T-helper 1 cell treated with Interleukin-12 subunit alpha and Interleukin-12 subunit beta and Interleukin-4 antibody, amounts not matched to agents 30 μg/mL and 1 μg/mL, for 36 hours (primary cell): Measurements from ENCODE around the gene DAAM2.

Experiments
- H3K27ac Mint-ChIP-seq: one replicate; pipeline ENCODE4 v1.8.0; 2021; ENCODE audit warnings: mild to moderate bottlenecking, mixed read lengths
- H3K27me3 Mint-ChIP-seq: one replicate; pipeline ENCODE4 v1.8.0; 2021; ENCODE audit warnings: low read depth, mixed read lengths
- H3K36me3 Mint-ChIP-seq: one replicate; pipeline ENCODE4 v1.8.0; 2021; ENCODE audit warnings: low read depth, mixed read lengths
- H3K4me1 Mint-ChIP-seq: one replicate; pipeline ENCODE4 v1.8.0; 2021; ENCODE audit warnings: low read depth, mixed read lengths
- H3K4me3 Mint-ChIP-seq: one replicate; pipeline ENCODE4 v1.8.0; 2021; ENCODE audit warnings: mild to moderate bottlenecking, moderate library complexity, mixed read lengths
- H3K9me3 Mint-ChIP-seq: one replicate; pipeline ENCODE4 v1.8.0; 2021; ENCODE audit warnings: mixed read lengths

Gene DAAM2

DNA sequence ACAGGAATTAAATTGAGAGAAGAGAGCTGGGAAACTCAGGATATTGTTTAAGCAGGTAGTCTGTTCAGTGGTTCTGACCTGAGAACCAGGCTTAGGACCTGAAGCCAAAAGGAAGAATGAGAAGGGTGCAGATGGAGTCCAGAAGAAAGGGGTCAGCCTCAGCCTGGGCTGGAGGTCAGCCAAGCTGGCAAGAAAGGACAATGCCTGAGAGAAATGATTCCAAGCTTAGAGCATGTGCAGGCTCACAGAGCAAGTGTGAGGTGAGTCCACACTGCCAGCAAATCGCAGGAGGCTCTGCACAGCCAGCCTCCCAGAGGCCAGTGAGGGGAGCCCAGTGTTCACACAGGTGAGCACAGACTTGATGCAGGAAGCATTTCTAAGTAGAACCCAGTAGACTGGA lies 47.3 kb downstream of the DAAM2 start:
- H3K27me3 Mint-ChIP-seq: peaks cover 3% of the 10 kb centered on the region
- H3K36me3 Mint-ChIP-seq: no peaks in the 10 kb centered on the region
- H3K4me1 Mint-ChIP-seq: no peaks in the 10 kb centered on the region
- no peaks in the 10 kb centered on the region for H3K9me3 Mint-ChIP-seq
- no peak overlapping the region for H3K27ac Mint-ChIP-seq
- H3K4me3 Mint-ChIP-seq: no peak overlapping the region

DNA sequence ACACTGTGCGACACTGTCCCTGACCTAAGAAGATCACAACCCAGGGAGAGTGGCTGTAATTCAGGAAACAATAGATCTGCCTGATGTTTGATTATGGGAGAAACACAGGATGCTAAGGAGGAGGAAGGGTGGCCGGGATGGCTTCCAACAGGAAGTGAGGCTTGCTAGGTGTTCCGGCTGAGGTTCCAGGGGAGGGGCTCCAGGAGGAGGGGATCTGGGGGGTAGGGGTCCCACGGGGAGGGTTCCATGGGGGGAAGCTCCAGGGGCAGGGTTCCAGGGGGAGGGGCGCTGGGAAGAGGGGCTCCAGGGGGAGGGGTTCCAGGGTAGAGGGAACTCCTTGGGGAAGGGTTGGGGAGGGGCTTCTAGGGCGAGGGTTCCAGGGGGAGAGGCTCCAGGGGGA lies 48.6 kb downstream of the DAAM2 start:
- H3K9me3 Mint-ChIP-seq: no peaks in the 10 kb centered on the region
- no peak overlapping the region for H3K4me3 Mint-ChIP-seq
- no peaks in the 10 kb centered on the region for H3K4me1 Mint-ChIP-seq
- no peak overlapping the region for H3K27ac Mint-ChIP-seq
- H3K27me3 Mint-ChIP-seq: peaks cover 3% of the 10 kb centered on the region
- H3K36me3 Mint-ChIP-seq: no peaks in the 10 kb centered on the region

DNA sequence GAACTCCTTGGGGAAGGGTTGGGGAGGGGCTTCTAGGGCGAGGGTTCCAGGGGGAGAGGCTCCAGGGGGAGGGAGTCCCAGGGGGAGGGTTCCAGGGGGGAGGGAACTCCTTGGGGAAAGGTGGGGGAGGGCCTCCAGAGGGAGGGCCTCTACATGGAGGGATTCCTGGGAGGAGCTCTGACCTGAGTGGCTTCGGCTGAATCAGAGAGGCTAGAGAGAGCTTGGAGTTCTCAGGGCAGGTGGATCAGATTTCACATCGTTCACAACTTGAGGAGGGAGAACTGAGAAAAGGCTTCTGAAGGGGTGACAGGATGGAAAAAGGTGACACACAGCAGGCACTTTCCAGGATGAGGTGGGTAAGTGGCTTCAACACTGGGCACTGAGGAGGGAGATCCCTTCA lies 49.1 kb downstream of the DAAM2 start:
- no peak overlapping the region for H3K4me3 Mint-ChIP-seq
- H3K4me1 Mint-ChIP-seq: no peaks in the 10 kb centered on the region
- H3K9me3 Mint-ChIP-seq: no peaks in the 10 kb centered on the region
- peaks cover 3% of the 10 kb centered on the region for H3K27me3 Mint-ChIP-seq
- no peak overlapping the region for H3K27ac Mint-ChIP-seq
- H3K36me3 Mint-ChIP-seq: no peaks in the 10 kb centered on the region

DNA sequence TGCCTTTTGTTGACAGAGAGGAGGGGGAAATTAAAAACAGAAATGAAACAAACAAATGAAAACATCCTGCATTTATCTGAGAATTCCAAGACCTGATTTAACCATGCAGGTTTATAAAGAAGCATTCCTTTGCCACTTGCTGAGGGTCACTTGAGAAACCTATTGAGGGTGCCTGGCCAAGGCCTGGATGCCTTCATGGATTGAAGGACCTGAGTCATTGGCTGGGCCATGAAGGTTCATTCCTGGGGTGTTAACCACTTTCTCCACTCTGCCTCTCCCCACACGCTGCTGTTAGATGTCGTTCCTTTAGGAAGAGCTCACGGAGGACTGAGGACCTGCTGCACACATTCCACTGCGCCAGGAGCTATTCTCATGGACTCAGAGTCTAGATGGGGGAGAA lies 49.7 kb downstream of the DAAM2 start:
- Mint-ChIP-seq H3K27me3 (peaks cover 3% of the 10 kb centered on the region), H3K4me3 (no peak overlapping the region), H3K36me3 (no peaks in the 10 kb centered on the region), H3K4me1 (no peaks in the 10 kb centered on the region), H3K27ac (no peak overlapping the region), H3K9me3 (no peaks in the 10 kb centered on the region)

DNA sequence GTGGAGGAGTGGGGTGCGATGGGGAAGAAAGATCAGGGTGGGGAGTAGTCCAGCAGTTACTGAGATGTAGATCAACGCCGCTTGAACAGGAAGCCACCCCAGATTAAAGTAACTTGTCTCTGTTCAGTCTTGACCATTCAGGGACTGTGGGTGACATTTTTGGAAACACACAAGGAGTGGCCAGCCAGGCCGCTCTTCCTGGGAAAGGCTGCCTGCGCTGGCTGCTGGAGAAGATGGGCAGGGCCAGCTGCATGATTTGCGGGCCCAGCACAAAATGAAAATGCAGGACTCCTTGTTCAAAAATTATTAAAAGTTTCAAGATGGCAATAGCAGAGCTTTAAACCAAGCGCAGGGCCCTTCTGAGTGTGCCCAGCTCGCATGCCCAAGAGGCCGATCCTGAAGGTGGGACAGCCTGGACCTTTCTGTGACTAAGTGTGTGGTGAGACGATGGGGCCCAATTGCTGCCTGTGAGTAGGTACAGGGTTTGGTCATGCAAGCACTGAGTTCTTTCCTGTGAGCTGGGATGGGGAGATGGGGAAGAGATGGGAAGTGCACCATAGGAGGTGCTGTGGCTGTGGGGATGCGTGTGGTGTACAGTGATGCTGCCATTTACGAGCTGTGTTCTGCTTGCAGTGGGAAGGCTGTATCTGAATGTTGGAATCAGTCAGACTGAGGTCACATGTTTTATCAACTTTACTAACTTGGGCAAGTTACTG lies 51.3 kb downstream of the DAAM2 start:
- Mint-ChIP-seq H3K27me3 (peaks cover 3% of the 10 kb centered on the region), H3K4me1 (no peaks in the 10 kb centered on the region), H3K4me3 (no peak overlapping the region), H3K27ac (no peak overlapping the region), H3K36me3 (no peaks in the 10 kb centered on the region), H3K9me3 (no peaks in the 10 kb centered on the region)

DNA sequence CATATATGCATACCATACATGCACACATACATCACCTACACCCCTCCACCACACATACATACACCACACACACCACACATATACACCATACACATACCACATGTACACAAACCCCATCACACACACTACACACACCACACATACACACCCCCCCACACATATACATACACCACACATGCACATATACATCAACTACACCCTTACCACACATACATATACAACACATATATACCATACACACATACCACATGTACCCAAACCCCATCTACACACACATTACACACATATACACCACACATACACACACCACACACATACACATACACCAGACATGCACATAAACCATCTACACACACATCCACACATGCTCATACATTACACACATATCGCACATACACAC lies 52.7 kb downstream of the DAAM2 start:
- no peaks in the 10 kb centered on the region for H3K27me3 Mint-ChIP-seq
- H3K36me3 Mint-ChIP-seq: no peaks in the 10 kb centered on the region
- H3K27ac Mint-ChIP-seq: no peak overlapping the region
- no peaks in the 10 kb centered on the region for H3K9me3 Mint-ChIP-seq
- H3K4me3 Mint-ChIP-seq: no peak overlapping the region
- H3K4me1 Mint-ChIP-seq: no peaks in the 10 kb centered on the region

DNA sequence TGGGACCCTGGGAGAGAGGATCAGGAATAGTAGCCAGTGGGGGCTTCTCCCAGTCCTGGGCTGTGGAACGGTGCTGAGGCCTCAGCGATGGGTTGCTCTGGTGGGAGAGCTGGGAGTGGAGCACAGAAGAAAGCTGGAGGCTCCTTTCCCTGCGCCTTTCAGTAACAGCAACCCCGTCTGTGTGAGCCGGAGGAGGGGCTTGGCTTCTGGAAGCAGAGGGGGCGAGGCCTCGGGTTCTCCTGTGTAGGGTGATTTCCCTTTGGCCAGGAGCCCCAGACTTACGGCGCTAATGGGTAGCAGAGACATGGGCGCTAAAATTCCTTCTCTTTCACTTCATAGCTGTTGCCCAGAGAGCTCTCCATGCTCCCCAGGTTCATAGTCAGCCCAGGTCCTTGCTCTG lies 55.0 kb downstream of the DAAM2 start:
- Mint-ChIP-seq H3K36me3 (no peaks in the 10 kb centered on the region), H3K27ac (no peak overlapping the region), H3K27me3 (no peaks in the 10 kb centered on the region), H3K4me3 (no peak overlapping the region), H3K9me3 (no peaks in the 10 kb centered on the region), H3K4me1 (no peaks in the 10 kb centered on the region)

DNA sequence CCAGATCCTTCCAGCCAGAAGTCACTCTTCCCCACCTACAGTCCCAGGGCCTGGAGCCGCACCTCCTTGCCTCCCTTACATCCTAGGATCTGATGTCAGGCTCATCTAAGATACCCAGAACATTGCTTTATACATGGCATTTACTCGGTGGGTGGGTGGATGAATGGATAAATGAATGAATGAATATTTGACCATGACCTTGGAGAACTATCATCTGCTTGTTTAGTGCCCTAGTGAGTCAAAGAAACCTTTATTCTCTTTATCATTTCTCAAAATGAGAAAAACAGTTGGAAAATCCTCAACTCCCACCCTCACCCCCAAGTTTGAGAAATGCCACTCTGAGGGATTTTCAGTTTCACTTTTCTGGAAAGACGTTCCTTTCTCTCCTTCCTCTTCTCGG lies 56.0 kb downstream of the DAAM2 start:
- H3K4me1 Mint-ChIP-seq: no peaks in the 10 kb centered on the region
- H3K27ac Mint-ChIP-seq: no peak overlapping the region
- H3K9me3 Mint-ChIP-seq: no peaks in the 10 kb centered on the region
- H3K27me3 Mint-ChIP-seq: no peaks in the 10 kb centered on the region
- H3K36me3 Mint-ChIP-seq: no peaks in the 10 kb centered on the region
- no peak overlapping the region for H3K4me3 Mint-ChIP-seq

DNA sequence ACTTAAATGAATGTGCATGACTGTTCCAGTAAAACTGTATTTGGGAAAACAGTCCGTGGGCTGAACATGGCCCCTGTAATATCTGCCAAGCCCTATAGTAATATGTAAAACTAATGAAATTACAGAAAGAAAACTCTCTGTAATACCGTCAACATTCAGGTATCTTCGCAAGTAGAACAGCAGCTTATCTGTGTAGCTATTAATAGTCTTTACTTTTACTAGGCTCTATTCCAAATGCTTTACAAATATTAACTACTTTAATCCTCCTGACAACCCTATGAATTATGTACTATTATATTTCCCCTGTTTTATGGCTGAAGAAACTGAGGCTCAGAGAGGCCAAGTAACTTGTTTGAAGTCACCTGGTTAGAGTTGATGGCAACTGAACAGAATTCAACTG lies 57.1 kb downstream of the DAAM2 start:
- Mint-ChIP-seq H3K36me3 (no peaks in the 10 kb centered on the region), H3K9me3 (no peaks in the 10 kb centered on the region), H3K27me3 (no peaks in the 10 kb centered on the region), H3K4me3 (no peak overlapping the region), H3K27ac (no peak overlapping the region), H3K4me1 (no peaks in the 10 kb centered on the region)

DNA sequence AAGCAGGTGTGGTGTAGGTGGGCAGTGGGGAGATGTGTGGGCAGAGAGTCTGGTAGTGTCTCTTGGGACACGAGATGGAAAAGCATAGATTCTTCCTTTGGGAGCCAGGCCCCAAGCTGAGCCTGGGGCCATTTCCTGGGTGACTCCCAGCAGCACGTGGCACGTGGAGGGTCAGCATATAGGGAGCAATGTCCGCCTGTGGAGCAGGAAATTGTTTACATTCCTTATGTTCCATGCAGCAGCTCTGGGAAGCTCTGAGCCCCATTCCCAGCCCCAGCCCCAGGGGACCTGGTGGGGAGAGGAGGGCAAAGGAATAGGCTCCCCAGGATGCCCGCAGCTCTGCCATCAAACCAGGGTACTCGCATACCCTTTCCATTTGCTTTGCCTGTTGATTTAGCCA lies 57.6 kb downstream of the DAAM2 start:
- Mint-ChIP-seq H3K36me3 (no peaks in the 10 kb centered on the region), H3K4me3 (no peak overlapping the region), H3K9me3 (no peaks in the 10 kb centered on the region), H3K27me3 (no peaks in the 10 kb centered on the region), H3K27ac (no peak overlapping the region), H3K4me1 (no peaks in the 10 kb centered on the region)

DNA sequence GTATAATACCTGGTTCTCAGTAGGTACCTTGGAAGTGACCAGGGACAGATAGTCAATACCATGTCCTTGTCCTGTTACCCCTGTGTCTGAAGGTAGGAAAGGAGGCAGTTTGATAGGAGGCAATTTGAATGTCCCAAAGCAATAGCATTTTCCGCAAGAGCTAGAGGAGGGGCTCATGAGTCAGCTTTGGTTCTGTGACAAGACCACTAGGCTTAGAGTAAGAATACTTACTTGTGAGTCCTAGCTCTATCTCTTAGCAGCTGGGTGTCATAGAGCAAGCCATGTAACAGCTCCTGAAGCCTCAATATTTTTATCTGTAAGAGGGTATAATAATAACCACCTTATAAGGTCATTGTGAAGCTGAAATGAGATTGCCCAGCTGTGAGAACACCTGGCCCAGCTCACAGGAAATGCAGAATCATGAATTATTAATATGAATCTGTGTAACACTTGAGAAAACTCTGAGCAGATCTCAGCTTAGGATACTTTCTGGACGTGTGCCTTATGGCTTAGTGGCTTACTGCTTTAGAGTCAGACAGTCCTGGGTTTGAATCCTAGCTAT lies 58.6 kb downstream of the DAAM2 start:
- H3K27me3 Mint-ChIP-seq: no peaks in the 10 kb centered on the region
- H3K4me1 Mint-ChIP-seq: no peaks in the 10 kb centered on the region
- H3K9me3 Mint-ChIP-seq: no peaks in the 10 kb centered on the region
- H3K4me3 Mint-ChIP-seq: no peak overlapping the region
- H3K36me3 Mint-ChIP-seq: no peaks in the 10 kb centered on the region
- H3K27ac Mint-ChIP-seq: no peak overlapping the region

DNA sequence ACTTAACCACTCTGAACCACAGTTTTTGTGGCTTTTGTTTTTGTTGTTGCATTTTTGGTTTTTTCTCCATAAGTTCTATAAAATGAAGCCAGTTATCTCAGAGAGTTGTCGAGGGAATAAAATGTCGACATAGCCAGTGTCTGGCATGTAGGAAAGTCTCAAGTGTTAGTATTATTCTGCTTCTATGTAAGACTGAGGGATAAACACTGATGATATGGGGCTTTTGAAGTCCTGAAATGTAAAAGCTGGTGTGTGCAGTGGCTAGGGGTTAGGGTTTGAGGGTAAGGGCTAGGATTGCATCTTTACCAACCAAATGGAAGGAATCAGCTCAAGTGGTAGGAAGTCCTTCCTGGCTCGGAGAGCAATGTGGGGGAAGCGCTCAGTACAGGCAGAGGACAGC lies 59.2 kb downstream of the DAAM2 start:
- H3K4me1 Mint-ChIP-seq: no peaks in the 10 kb centered on the region
- H3K36me3 Mint-ChIP-seq: no peaks in the 10 kb centered on the region
- no peaks in the 10 kb centered on the region for H3K27me3 Mint-ChIP-seq
- H3K9me3 Mint-ChIP-seq: no peaks in the 10 kb centered on the region
- no peak overlapping the region for H3K4me3 Mint-ChIP-seq
- no peak overlapping the region for H3K27ac Mint-ChIP-seq

DNA sequence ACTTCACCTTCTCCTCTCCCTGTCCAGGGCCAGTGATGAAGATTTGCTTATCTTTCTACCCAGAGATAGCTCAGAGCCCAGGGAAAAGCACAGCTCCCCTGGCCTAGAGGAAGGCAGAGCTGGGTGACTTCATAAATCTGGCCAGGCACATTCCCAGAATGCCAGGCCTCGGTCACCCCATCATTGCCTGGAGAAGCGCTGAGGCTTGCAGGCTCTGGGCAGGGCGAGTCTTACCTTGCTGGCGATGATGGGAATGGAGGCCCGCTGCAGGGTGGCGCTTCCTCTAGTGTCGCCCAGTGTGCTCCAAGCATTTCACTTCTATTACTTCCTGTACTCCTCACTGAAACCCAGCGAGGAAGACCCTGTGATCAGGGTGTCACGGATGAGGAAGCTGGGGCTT lies 60.1 kb downstream of the DAAM2 start:
- Mint-ChIP-seq H3K27me3 (no peaks in the 10 kb centered on the region), H3K4me3 (no peak overlapping the region), H3K36me3 (no peaks in the 10 kb centered on the region), H3K27ac (no peak overlapping the region), H3K9me3 (no peaks in the 10 kb centered on the region), H3K4me1 (no peaks in the 10 kb centered on the region)

DNA sequence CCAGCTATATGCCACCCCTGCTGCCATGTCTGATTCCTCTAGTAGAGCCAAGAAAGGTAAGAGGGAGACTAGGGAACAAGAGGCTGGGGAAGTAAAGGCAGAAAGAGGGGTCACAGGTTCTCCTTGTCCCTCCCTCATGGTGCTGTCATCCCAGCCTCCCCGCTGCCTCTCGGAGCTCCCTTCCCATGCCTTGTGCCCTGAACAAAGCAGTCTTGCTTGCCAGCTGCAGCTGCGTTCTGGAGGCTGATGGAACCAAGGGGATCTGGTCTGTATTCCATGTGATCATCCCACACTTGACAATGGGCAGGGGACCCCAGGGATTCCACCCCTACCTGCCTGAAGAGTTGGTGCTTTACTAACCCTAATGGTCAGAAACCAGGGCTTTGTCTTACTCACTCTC lies 61.4 kb downstream of the DAAM2 start:
- H3K4me1 Mint-ChIP-seq: no peaks in the 10 kb centered on the region
- no peak overlapping the region for H3K4me3 Mint-ChIP-seq
- no peaks in the 10 kb centered on the region for H3K27me3 Mint-ChIP-seq
- H3K27ac Mint-ChIP-seq: no peak overlapping the region
- no peaks in the 10 kb centered on the region for H3K9me3 Mint-ChIP-seq
- H3K36me3 Mint-ChIP-seq: no peaks in the 10 kb centered on the region

DNA sequence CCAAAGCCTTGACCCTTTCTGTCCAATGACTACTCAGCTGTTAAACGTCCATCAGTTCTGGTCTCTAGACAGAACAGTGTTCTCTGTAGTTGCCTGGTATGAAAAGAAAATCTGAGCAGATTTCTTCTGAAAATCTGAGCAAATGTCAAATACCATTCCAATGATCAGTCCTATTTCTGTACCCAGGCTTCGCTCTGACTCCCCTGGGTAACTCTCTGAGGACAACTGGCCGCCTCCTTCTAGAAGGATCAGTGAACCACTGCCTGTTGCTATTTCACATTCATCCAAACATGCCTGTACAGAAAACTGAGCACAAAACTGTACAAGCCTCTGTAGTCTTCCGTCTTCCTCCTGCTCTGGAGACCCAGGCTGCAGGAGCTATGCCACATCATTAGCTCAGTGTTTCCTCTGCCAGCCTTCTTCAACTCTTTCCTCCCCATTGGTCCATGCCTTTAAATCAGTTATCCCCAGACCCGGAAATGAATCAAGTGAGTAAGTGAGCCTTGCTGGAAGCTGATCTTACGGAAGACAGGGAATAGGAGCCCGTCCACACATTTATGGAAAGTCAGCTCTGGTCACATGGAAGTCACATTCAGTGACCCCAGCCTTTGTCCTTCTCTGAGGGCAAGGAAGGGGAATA lies 63.3 kb downstream of the DAAM2 start:
- Mint-ChIP-seq H3K4me1 (no peaks in the 10 kb centered on the region), H3K4me3 (no peak overlapping the region), H3K27me3 (no peaks in the 10 kb centered on the region), H3K27ac (no peak overlapping the region), H3K36me3 (no peaks in the 10 kb centered on the region), H3K9me3 (no peaks in the 10 kb centered on the region)
